ENCODE measurements around the gene NOX3.
A peak's percentile ranks its signal among the peaks of the same experiment; 100 is the strongest.
"Not testable (repeated sequence)": the region's sequence is repeated elsewhere in the genome, so short reads cannot be mapped to it uniquely, and the experiment has no call there.

NOX3 gene

GRCh38 chr6:155470979-155471616 is 15.5 kb upstream of the NOX3 start:
- DNase-seq (ENCODE audit: insufficient read length, low spot score); FAIRE-seq: not testable (repeated sequence)

DNA sequence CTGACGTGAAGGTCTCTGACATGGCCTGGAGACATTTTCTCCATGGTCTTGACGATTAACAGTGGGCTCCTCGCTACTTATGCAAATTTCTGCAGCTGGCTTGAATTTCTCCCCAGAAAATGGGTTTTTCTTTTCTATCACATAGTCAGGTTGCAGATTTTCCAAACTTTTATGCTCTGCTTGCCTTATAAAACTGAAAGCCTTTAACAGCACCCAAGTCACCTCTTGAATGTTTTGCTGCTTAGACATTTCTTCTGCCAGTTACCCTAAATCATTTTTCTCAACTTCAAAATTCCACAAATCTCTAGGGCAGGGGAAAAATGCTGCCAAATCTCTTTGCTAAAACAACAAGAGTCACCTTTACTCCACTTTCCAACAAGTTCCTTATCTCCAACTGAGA is 12.9 kb upstream of the NOX3 start:
- not testable (repeated sequence) for DNase-seq (ENCODE audit: insufficient read length, low spot score); FAIRE-seq

GRCh38 chr6:155466539-155466938 is 10.9 kb upstream of the NOX3 start:
- FAIRE-seq (no peak), DNase-seq (ENCODE audit: insufficient read length, low spot score) (no peak)

GRCh38 chr6:155461556-155461955 is 5.9 kb upstream of the NOX3 start:
- FAIRE-seq: no peak
- no peak for DNase-seq (ENCODE audit: insufficient read length, low spot score)

DNA sequence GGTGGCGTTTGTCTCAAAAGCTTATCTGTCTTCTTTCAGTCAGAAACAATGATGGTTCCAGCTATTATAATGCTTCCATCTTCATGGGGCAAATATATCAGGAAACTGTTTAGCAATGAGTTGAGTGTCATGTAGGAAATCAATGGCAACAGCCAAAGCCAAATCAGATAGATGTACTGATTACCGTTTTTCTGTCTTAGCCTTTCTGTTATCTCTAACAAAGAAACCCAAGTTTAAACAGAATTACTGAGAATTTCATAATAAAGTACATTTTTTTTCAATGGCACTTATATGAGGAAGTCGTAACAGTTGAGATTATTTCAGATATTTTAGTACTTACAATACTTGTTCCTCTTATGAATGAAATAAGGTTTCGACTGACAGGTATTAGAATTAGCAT is 1.2 kb downstream of the NOX3 start:
- FAIRE-seq: no peak
- DNase-seq (ENCODE audit: insufficient read length, low spot score): no peak

GRCh38 chr6:155454008-155454407 is 1.6 kb downstream of the NOX3 start:
- no peak for DNase-seq (ENCODE audit: insufficient read length, low spot score)
- no peak for FAIRE-seq

DNA sequence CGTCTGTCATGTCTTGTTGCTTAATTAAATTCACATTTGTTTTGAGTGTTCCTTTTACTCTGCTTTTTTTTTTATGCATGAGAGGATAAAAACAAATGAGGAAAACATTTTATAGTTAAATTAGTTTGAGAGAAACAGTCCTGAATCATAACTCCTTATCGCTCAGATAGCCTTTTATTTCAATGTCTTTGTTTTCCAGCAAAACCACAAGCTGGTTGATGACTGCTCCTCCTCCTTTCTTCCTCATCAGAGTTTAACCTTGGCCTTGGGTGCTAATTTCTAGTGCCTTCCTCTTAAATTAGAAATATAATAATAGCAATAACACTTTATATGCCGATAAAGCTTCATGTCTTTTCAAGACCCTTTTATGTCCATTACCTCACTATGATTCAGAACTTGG is 3.1 kb downstream of the NOX3 start:
- DNase-seq (ENCODE audit: insufficient read length, low spot score) (no peak), FAIRE-seq (no peak)

DNA sequence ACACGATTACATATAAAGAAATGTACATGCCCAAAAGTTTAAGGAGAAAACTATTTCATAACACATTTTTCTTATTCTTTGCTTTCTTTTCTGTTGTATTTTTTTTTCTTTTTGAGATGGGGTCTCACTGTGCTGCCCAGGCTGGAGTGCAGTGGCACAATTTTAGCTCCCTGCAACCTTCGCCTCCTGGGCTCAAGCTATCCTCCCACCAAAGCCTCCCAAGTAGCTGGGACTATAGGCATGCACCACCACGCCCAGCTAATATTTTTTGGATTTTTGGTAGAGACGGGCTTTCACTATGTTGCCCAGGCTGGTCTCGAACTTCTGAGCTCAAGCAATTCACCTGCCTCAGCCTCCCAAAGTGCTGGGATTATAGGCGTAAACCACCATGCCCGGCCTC is 4.1 kb downstream of the NOX3 start:
- DNase-seq (ENCODE audit: insufficient read length, low spot score): not testable (repeated sequence)
- peak; percentile 4 for FAIRE-seq

DNA sequence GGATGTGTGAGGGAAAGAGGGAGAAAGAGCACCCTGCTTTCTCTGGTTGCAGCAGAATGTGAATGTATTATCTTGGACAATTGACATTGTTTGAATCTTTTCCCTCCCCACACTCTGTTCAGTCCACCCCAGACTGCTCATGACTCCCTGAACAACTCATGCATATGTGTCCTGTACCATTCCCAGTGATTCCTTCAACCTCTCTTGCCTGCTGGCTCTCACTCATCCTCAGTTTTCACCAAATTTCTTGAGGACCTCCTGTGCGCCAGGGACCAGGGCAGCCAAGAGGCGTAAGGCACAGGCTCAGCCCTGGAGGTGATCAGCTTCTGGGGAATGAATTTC is 5.4 kb downstream of the NOX3 start:
- FAIRE-seq (no peak), DNase-seq (ENCODE audit: insufficient read length, low spot score) (no peak)

- no peak for FAIRE-seq
- no peak for DNase-seq (ENCODE audit: insufficient read length, low spot score)
These were observed 6.0 kb downstream of the NOX3 start for GRCh38 chr6:155449450-155450239.

GRCh38 chr6:155448668-155449449 is 6.8 kb downstream of the NOX3 start:
- FAIRE-seq: no peak
- DNase-seq (ENCODE audit: insufficient read length, low spot score): no peak

DNA sequence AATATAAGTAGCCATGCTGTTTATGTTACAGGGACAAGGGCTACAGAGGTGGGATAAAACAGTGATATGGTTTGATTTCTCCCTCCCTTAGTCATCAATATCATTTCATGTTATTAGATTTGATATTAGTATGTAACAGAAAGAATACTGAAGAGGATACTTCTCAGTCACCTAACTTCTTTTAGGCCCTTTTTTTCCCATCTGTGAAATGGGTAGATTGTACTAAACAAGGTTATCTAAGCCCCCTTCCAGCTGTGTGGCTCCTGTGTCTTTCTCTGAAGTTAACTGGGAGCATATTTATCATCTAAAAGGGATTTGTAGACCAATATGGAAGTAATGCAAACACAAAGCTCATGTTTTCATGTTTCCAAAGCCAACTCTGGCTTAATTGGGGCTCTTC is 7.7 kb downstream of the NOX3 start:
- no peak for FAIRE-seq
- DNase-seq (ENCODE audit: insufficient read length, low spot score): no peak

- DNase-seq (ENCODE audit: insufficient read length, low spot score): no peak
- no peak for FAIRE-seq
These were observed 10.4 kb downstream of the NOX3 start for GRCh38 chr6:155444952-155445903.

DNA sequence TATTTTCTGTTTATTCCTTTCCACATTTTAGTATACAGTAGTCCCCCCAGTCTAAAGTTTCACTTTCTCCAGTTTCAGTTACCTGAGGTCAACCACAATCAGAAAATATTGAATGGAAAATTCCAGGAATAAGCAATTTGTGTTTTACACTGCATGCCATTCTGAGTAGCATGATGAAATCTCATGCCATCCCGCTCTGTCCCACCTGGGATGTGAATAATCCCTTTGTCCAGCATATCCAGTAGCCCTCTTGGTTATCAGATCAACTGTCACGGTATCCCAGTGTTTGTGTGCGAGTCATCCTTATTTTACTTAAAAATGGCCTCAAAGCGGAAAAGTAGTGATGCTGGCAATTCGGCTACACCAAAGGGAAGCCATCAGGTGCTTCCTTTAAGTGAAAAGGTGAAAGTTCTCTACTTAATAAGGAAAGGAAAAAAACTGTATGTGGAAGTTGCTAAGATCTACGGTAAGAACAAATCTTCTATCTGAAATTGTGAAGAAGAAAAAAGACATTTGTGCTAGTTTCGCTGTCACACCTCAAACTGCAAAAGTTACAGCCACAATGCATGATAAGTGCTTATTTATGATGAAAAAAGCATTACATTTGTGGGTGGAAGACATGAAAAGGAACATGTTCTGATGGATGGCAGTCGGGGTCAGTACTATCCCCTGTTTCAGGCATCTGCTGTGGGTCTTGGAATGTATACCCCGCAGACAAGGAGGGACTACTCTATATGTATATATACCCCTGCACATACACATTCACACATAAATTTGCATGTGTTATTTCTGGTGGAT is 11.3 kb downstream of the NOX3 start:
- peak; percentile 4 for FAIRE-seq
- DNase-seq (ENCODE audit: insufficient read length, low spot score): no peak

GRCh38 chr6:155443168-155443567 is 12.5 kb downstream of the NOX3 start:
- no peak for FAIRE-seq

DNA sequence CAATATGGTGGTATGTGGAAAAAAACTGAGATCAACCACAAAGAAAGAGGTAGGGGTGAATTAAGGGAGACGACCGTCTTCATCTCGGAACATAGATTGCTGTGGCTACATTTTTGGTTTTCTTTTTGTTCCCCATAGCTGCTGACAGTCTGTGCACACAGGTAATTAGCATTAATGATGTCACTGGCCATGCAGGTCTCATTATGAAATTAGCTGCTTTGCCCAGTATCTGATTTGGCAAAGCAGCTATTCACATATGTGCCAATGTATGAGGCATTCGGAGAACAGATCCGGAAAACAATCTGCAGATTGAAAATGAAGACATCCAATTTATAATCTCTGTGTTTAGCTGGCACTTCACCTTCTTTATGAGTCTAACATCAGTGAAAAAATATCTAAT is 13.1 kb downstream of the NOX3 start:
- FAIRE-seq (no peak), DNase-seq (ENCODE audit: insufficient read length, low spot score) (no peak)

More at GRCh38 chr6:155443168-155443567, 12.5 kb downstream of the NOX3 start:
- DNase-seq (ENCODE audit: insufficient read length, low spot score): no peak

DNA sequence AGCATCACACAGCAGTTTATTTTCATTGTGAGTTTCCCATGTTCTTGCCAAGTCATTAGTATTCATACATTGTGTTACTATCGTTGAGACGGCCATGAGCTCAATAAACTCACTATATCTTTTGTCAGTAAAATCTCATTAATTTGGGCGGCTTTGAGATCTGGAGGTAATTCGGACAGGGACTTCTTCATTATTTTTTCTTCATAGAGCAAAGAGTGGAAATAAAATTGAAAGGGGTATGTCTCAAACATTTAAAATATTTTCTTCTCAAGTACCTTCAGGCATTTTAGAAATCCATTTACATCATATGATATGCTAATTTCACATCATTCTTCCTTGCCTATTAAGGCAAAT is 14.6 kb downstream of the NOX3 start:
- DNase-seq (ENCODE audit: insufficient read length, low spot score): no peak
- no peak for FAIRE-seq

DNA sequence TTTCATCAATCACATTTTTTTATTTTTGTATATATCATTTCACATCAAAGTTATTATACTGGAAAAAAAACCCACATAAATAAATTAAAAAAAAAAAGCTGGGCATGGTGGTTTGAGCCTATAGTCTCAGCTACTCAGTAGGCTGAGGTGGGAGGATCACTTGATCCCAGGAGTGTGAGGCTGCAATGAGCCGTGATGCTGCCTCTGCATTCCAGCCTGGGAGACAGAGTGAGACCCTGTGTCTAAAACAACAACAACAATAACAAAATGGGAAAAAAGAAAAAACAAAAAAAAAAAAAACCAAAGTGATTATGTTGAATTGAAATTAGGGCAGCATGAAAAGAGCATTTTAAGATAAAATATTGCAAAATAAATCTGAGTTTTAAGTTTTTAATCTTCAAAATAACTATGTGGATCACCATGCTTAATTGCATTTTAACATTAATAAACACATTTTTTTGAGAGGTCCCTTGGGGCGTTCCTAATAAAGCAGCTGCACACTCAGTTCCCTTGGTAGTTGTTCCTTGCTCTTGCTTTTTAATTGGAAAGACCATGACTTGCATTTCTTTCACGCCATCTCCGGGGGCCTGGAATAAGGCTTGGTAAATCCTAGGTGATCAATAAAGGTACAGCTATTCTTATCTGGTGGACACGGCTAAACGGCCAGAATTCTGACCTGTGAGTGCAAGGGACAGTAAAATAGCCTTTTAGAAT is 15.1 kb downstream of the NOX3 start:
- FAIRE-seq (no peak), DNase-seq (ENCODE audit: insufficient read length, low spot score) (no peak)

GRCh38 chr6:155439376-155439775 is 16.3 kb downstream of the NOX3 start:
- FAIRE-seq (no peak), DNase-seq (ENCODE audit: insufficient read length, low spot score) (no peak)
